ENCODE measurements around the gene NINJ2. TPM values are rescaled to one million over a fixed set of nuclear protein-coding genes. Genes with fewer than 3 reads are reported as not detected.

NINJ2 gene
- total RNA-seq, 4 donors from 2014 or later = 7.6 to 20.9 (median 12.6) TPM

GRCh38 chr12:530308-530707, 132.9 kb downstream of the NINJ2 start:
- Histone ChIP-seq H3K4me1 (peaks cover 17% of the 10 kb centered on the region), H3K9me3 (no peaks in the 10 kb centered on the region), H3K4me3 (no peak overlapping the region), H3K27me3 (no peaks in the 10 kb centered on the region), H3K36me3 (no peaks in the 10 kb centered on the region), H3K27ac (peak overlapping the region; percentile 72)
- DNase-seq (ENCODE audit: low spot score in 2 of 2) = no peak
- no peak for TF ChIP-seq EP300 (IDR thresholded peaks at IDR 0.05)
- TF ChIP-seq POLR2AphosphoS5 (IDR thresholded peaks at IDR 0.05) = no peak
- TF ChIP-seq POLR2A (IDR thresholded peaks at IDR 0.05) = no peak
- WGBS = 42% methylated on average over 6 of the region's 6 CpGs

DNA sequence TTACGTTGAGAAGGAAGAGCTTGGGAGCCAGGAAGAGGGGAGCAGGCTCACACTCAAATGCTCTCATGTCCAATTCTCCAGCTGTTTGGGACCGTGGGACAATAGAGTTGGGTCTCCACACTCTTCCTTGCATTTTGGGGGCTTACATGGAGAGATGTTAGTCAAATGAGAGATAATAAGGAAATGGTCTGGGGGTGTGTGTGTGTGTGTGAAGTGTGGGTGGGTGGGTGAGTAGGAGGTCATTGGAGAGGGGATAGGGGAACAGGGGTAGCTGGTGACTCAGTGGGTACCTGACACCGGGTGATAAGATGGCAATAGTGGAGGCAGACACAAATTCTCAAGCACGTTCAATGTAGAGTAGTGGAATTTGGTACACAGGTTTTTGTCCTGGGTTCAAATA, 135.5 kb downstream of the NINJ2 start:
- 72% methylated on average over 4 of the region's 4 CpGs for WGBS
- DNase-seq (ENCODE audit: low spot score in 2 of 2) = no peak
- Histone ChIP-seq H3K4me3 (no peak overlapping the region), H3K4me1 (peaks cover 20% of the 10 kb centered on the region), H3K27ac (no peak overlapping the region), H3K9me3 (no peaks in the 10 kb centered on the region), H3K27me3 (no peaks in the 10 kb centered on the region), H3K36me3 (no peaks in the 10 kb centered on the region)
- TF ChIP-seq POLR2AphosphoS5 (IDR thresholded peaks at IDR 0.05) = no peak

- DNase-seq (ENCODE audit: low spot score in 2 of 2) = no peak
- Histone ChIP-seq H3K4me1 (peaks cover 20% of the 10 kb centered on the region), H3K4me3 (no peak overlapping the region), H3K27me3 (no peaks in the 10 kb centered on the region), H3K9me3 (no peaks in the 10 kb centered on the region), H3K36me3 (no peaks in the 10 kb centered on the region), H3K27ac (no peak overlapping the region)
- 59% methylated on average over 4 of the region's 7 CpGs for WGBS
- TF ChIP-seq CTCF (IDR thresholded peaks at IDR 0.05) (no peak), POLR2A (IDR thresholded peaks at IDR 0.05) (no peak), EP300 (IDR thresholded peaks at IDR 0.05) (no peak), POLR2AphosphoS5 (IDR thresholded peaks at IDR 0.05) (no peak)
Measured at GRCh38 chr12:527241-527640, 136.0 kb downstream of the NINJ2 start.

DNA sequence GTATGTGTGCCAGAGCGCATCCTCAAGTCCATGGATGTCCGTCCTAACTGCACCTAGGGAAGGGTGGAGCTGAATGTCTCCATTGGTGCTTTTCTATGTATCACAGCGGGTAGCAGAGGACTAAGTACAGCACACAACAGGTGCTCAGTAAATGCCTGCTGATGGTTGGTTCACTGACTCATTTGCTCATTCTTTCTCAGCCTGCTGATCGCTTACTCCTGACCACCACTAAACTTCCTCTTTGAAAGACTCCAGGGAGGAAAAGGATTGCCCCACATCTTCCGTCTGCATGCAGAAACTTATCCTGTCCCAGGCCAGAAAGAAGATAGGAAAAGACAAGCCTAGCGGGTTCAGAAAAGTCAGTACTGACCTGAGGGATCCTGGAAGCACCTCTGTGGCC, 137.2 kb downstream of the NINJ2 start:
- WGBS = 91% methylated on average over 6 of the region's 6 CpGs
- Histone ChIP-seq H3K4me3 (no peak overlapping the region), H3K27ac (no peak overlapping the region), H3K9me3 (no peaks in the 10 kb centered on the region), H3K4me1 (peaks cover 20% of the 10 kb centered on the region), H3K36me3 (no peaks in the 10 kb centered on the region), H3K27me3 (no peaks in the 10 kb centered on the region)
- DNase-seq (ENCODE audit: low spot score in 2 of 2) = no peak
- TF ChIP-seq POLR2AphosphoS5 (IDR thresholded peaks at IDR 0.05) (no peak), CTCF (IDR thresholded peaks at IDR 0.05) (no peak), POLR2A (IDR thresholded peaks at IDR 0.05) (no peak), EP300 (IDR thresholded peaks at IDR 0.05) (no peak)

DNA sequence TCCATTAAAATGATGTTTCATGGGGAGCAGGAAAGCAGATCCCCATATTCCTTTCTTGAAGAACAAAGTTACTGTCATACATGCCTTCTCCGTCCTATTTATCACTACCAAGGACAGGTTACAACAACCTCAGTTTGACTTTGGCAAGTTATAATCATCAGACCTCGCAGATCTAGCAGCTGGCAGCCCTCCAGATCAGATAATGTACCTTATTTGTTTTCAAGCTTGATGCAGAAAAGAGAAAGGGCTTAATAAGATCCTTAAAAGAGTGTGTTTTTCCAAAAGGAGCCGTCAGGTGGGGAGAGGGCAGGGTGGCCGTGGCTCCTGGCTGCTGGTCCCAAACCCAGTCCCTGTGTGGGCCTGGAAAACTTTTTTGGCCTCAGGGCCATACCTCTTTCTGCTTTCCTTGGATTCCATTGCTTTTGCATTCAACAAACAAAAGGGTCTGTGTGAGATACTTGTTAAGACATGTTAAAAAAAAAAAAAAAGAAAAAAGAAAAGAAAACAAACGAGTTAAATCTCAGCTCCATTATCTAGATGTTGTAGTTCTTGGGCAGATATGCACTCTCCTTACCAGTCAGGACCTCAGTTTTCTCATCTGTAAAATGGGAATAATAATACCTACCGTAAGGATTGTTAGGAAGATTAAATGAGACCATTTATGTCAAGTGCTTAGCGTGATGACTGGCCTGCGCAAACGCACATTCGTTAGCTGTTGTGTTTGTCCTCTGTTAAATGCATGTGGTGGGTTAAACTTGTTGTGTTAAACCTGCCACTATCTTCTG, 138.9 kb downstream of the NINJ2 start:
- Histone ChIP-seq H3K9me3 (no peaks in the 10 kb centered on the region), H3K27ac (peak overlapping the region; percentile 36), H3K4me1 (peaks cover 14% of the 10 kb centered on the region), H3K4me3 (no peak overlapping the region), H3K27me3 (no peaks in the 10 kb centered on the region), H3K36me3 (no peaks in the 10 kb centered on the region)
- DNase-seq (ENCODE audit: low spot score in 2 of 2) = no peak
- 68% methylated on average over 10 of the region's 10 CpGs for WGBS
- TF ChIP-seq CTCF (IDR thresholded peaks at IDR 0.05) (no peak), EP300 (IDR thresholded peaks at IDR 0.05) (no peak), POLR2AphosphoS5 (IDR thresholded peaks at IDR 0.05) (no peak), POLR2A (IDR thresholded peaks at IDR 0.05) (no peak)

DNA sequence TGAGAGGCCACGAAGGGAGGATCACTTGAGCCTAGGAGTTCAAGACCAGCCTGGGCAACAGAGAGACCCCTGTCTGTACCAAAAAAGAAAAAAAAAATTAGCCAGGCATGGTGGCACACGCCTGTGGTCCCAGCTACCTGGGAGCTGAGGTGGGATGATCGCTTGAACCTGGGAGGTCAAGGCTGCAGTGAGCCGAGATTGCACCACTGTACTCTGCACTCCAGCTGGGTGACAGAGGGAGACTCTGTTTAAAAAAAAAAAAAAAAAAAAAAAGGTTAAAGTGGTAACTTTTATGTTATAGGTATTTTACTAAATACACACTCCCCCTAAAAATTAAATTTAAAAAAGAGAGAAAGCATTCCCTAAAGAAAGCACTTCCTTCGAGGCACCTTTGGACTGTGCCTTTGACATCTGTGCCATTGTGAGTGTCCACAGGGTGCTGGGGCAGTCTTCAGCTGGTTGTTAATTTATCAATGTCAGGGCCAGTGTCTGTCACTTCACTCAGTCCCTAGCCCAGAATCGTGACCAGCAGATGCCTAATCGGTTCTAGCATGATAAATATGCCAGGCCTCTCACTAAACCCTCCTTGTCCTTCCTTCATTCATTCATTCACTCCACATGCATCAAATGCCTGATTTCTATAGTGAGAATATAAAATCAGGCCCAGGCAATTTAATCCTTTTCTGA, 140.4 kb downstream of the NINJ2 start:
- 84% methylated on average over 7 of the region's 7 CpGs for WGBS
- Histone ChIP-seq H3K36me3 (no peaks in the 10 kb centered on the region), H3K4me1 (peaks cover 14% of the 10 kb centered on the region), H3K27me3 (no peaks in the 10 kb centered on the region), H3K4me3 (no peak overlapping the region), H3K27ac (no peak overlapping the region), H3K9me3 (no peaks in the 10 kb centered on the region)
- DNase-seq (ENCODE audit: low spot score in 2 of 2) = no peak
- TF ChIP-seq POLR2A (IDR thresholded peaks at IDR 0.05) (no peak), EP300 (IDR thresholded peaks at IDR 0.05) (no peak), CTCF (IDR thresholded peaks at IDR 0.05) (no peak)
